ENCODE measurements around the gene LEF1.

DNA sequence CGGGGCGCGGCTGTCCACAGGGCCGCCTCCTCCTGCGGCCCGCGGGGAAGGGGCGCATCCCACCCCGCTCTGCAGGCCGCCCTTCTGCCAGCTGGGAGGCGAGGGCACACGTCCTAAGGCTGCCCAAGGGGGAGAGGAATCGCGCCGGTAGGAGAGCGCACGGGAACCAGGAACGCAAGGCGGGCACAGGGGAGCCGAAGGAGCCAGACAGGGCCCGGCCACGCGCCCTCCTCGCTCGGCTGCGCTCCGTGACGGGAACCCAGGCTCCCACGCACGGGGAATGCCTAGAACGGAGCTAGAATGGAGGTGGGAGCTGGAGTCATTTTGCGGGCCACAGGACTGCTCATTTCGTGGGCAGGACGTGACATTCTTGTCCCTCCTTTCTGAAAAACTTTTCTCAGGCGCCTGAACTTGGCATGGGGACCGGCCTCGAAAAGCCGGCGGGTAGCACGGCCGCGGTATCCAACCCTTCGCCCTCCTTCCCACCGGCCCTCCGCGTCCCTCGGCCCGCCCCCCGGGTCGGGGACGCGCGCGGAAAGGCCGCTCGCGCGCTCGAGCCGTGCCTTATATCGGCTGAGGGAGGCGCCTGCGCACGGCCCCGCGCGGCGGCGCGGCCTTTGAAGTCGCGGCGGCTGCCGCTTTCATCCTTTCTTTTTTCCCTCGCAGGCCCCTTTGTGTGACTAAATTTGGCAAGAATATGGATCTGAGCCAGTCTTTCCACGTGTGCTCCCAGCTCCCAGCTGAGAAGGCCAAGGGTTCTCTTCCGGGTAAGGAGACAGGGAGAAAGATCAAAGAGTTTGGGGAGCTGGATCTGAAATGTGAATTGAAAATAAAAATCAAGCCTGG is 4.2 kb upstream of the LEF1 start:
- TF ChIP-seq, protein P1, sequence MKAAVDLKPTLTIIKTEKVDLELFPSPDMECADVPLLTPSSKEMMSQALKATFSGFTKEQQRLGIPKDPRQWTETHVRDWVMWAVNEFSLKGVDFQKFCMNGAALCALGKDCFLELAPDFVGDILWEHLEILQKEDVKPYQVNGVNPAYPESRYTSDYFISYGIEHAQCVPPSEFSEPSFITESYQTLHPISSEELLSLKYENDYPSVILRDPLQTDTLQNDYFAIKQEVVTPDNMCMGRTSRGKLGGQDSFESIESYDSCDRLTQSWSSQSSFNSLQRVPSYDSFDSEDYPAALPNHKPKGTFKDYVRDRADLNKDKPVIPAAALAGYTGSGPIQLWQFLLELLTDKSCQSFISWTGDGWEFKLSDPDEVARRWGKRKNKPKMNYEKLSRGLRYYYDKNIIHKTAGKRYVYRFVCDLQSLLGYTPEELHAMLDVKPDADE (conservative IDR thresholded peaks at IDR 0.05; ENCODE audit: control insufficient read depth, low read depth, low read length) = no peak
- TF ChIP-seq ETV6 (IDR thresholded peaks at IDR 0.05; ENCODE audit: borderline replicate concordance in 1 of 2, low read depth in 2 of 2, low read length in 1 of 2) = no peak
- no peak for TF ChIP-seq ETV6 (CRISPR knock-in tag; IDR thresholded peaks at IDR 0.05; ENCODE audit: borderline replicate concordance)
- TF ChIP-seq SRF (CRISPR knock-in tag; IDR thresholded peaks at IDR 0.05) = peak; percentile 66 to 94; a peak in 2 of 4 replicates
- no peak for TF ChIP-seq SIX5 (IDR thresholded peaks at IDR 0.05; ENCODE audit: borderline replicate concordance in 1 of 2, insufficient read depth in 1 of 2, low read depth in 1 of 2, low read length in 2 of 2)
- TF ChIP-seq, protein P2, sequence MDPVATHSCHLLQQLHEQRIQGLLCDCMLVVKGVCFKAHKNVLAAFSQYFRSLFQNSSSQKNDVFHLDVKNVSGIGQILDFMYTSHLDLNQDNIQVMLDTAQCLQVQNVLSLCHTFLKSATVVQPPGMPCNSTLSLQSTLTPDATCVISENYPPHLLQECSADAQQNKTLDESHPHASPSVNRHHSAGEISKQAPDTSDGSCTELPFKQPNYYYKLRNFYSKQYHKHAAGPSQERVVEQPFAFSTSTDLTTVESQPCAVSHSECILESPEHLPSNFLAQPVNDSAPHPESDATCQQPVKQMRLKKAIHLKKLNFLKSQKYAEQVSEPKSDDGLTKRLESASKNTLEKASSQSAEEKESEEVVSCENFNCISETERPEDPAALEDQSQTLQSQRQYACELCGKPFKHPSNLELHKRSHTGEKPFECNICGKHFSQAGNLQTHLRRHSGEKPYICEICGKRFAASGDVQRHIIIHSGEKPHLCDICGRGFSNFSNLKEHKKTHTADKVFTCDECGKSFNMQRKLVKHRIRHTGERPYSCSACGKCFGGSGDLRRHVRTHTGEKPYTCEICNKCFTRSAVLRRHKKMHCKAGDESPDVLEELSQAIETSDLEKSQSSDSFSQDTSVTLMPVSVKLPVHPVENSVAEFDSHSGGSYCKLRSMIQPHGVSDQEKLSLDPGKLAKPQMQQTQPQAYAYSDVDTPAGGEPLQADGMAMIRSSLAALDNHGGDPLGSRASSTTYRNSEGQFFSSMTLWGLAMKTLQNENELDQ (CRISPR knock-in tag; IDR thresholded peaks at IDR 0.05; ENCODE audit: borderline replicate concordance) = no peak
- no peak for TF ChIP-seq PHB2 (IDR thresholded peaks at IDR 0.05; ENCODE audit: low read depth)
- TF ChIP-seq, protein P3, sequence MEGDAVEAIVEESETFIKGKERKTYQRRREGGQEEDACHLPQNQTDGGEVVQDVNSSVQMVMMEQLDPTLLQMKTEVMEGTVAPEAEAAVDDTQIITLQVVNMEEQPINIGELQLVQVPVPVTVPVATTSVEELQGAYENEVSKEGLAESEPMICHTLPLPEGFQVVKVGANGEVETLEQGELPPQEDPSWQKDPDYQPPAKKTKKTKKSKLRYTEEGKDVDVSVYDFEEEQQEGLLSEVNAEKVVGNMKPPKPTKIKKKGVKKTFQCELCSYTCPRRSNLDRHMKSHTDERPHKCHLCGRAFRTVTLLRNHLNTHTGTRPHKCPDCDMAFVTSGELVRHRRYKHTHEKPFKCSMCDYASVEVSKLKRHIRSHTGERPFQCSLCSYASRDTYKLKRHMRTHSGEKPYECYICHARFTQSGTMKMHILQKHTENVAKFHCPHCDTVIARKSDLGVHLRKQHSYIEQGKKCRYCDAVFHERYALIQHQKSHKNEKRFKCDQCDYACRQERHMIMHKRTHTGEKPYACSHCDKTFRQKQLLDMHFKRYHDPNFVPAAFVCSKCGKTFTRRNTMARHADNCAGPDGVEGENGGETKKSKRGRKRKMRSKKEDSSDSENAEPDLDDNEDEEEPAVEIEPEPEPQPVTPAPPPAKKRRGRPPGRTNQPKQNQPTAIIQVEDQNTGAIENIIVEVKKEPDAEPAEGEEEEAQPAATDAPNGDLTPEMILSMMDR (IDR thresholded peaks at IDR 0.05 in 2 of 3, conservative IDR thresholded peaks at IDR 0.05 in 1 of 3; ENCODE audit: insufficient read depth in 2 of 3, low read depth in 1 of 3, low read length in 3 of 3) = no peak
- TF ChIP-seq STAT5A (IDR thresholded peaks at IDR 0.05; ENCODE audit: borderline replicate concordance, low read length) = no peak
- no peak; the same call in 1 of the 2 replicates for TF ChIP-seq ZNF24 (IDR thresholded peaks at IDR 0.05)
- TF ChIP-seq, protein P4, sequence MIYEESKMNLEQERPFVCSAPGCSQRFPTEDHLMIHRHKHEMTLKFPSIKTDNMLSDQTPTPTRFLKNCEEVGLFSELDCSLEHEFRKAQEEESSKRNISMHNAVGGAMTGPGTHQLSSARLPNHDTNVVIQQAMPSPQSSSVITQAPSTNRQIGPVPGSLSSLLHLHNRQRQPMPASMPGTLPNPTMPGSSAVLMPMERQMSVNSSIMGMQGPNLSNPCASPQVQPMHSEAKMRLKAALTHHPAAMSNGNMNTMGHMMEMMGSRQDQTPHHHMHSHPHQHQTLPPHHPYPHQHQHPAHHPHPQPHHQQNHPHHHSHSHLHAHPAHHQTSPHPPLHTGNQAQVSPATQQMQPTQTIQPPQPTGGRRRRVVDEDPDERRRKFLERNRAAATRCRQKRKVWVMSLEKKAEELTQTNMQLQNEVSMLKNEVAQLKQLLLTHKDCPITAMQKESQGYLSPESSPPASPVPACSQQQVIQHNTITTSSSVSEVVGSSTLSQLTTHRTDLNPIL (CRISPR knock-in tag; IDR thresholded peaks at IDR 0.05) = no peak
- TF ChIP-seq TSC22D4 (tag; IDR thresholded peaks at IDR 0.05) = no peak
- TF ChIP-seq GABPA (tag; conservative IDR thresholded peaks at IDR 0.05; ENCODE audit: low read depth) = peak; percentile 80

Measured in K562 (cell line).